Central memory CD8-positive, alpha-beta T cell (primary cell): ENCODE measurements around the gene TNFAIP2.
"Not testable (repeated sequence)": the region's sequence is repeated elsewhere in the genome, so short reads cannot be mapped to it uniquely, and the experiment has no call there.

Experiments
- ATAC-seq: fragments of 150-1000 bp; cut with Tn5 transposase; replicated peaks from 2 replicates; pipeline ENCODE4 v1.10.0; 2022; ENCODE audit warnings: mild to moderate bottlenecking, moderate FRiP score, moderate number of reproducible peaks; ENCODE audit not compliant: poor library complexity, severe bottlenecking; ENCODE audit errors: extremely low read depth
- DNase-seq, 2 donors: peaks; one replicate each; pipeline ENCODE4 v3.0.0; 2021; ENCODE audit warnings: low spot score in 2 of 2
- H3K27ac Mint-ChIP-seq: one replicate; pipeline ENCODE4 v1.8.0; 2022; ENCODE audit warnings: low read depth, mild to moderate bottlenecking, moderate library complexity, mixed read lengths
- H3K27me3 Mint-ChIP-seq: one replicate; pipeline ENCODE4 v1.8.0; 2022; ENCODE audit warnings: mixed read lengths
- H3K36me3 Mint-ChIP-seq: one replicate; pipeline ENCODE4 v1.8.0; 2022; ENCODE audit warnings: mild to moderate bottlenecking, moderate library complexity, mixed read lengths; ENCODE audit not compliant: insufficient read depth
- H3K4me1 Mint-ChIP-seq: one replicate; pipeline ENCODE4 v1.8.0; 2022; ENCODE audit warnings: mixed read lengths
- H3K4me3 Mint-ChIP-seq: one replicate; pipeline ENCODE4 v1.8.0; 2022; ENCODE audit warnings: mild to moderate bottlenecking, moderate library complexity, mixed read lengths
- H3K9me3 Mint-ChIP-seq: one replicate; pipeline ENCODE4 v1.8.0; 2022; ENCODE audit warnings: mixed read lengths

TNFAIP2 gene

GRCh38 chr14:103140316-103141109, 17.3 kb downstream of the TNFAIP2 start:
- DNase-seq = no peak
- Mint-ChIP-seq H3K9me3 (no peaks in the 10 kb centered on the region), H3K4me3 (peak overlapping the region; percentile 46), H3K27ac (no peak overlapping the region), H3K4me1 (peaks cover 15% of the 10 kb centered on the region), H3K36me3 (peaks cover 2% of the 10 kb centered on the region), H3K27me3 (peaks cover 35% of the 10 kb centered on the region)
- no peak for ATAC-seq

GRCh38 chr14:103141117-103141796, 18.0 kb downstream of the TNFAIP2 start:
- DNase-seq = no peak
- no peak for ATAC-seq
- Mint-ChIP-seq H3K27me3 (peaks cover 42% of the 10 kb centered on the region), H3K4me3 (no peak overlapping the region), H3K36me3 (peaks cover 2% of the 10 kb centered on the region), H3K27ac (no peak overlapping the region), H3K9me3 (no peaks in the 10 kb centered on the region), H3K4me1 (peaks cover 15% of the 10 kb centered on the region)

GRCh38 chr14:103142026-103142425, 18.8 kb downstream of the TNFAIP2 start:
- DNase-seq = no peak
- H3K4me1 Mint-ChIP-seq = peaks cover 15% of the 10 kb centered on the region
- H3K36me3 Mint-ChIP-seq = peaks cover 2% of the 10 kb centered on the region
- H3K27me3 Mint-ChIP-seq = peaks cover 50% of the 10 kb centered on the region
- no peaks in the 10 kb centered on the region for H3K9me3 Mint-ChIP-seq
- ATAC-seq = no peak
- H3K4me3 Mint-ChIP-seq = no peak overlapping the region
- H3K27ac Mint-ChIP-seq = no peak overlapping the region

- Mint-ChIP-seq H3K4me3 (no peak overlapping the region), H3K27ac (no peak overlapping the region), H3K27me3 (peaks cover 58% of the 10 kb centered on the region), H3K4me1 (peaks cover 15% of the 10 kb centered on the region), H3K36me3 (peaks cover 2% of the 10 kb centered on the region), H3K9me3 (no peaks in the 10 kb centered on the region)
- DNase-seq = no peak
- no peak for ATAC-seq
These were observed 19.6 kb downstream of the TNFAIP2 start for GRCh38 chr14:103142721-103143302.

DNA sequence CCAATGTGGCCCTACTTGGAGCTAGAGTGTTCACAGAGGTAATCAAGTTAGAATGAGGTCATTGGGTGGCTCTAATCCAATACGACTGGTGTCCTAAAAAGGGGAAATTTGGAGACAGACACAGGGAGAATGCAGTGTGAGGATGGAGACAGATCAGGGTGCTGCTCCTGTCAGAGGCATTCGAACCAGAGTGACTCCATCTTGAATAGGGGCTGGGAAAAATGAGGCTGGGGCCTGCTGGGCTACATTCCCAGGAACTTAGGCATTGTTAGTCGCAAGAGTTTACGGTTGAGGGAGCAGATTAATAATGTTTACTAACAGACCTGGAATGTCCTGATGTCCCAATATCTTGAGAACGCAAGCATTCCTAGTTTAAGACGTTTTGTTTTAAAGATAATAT, 20.2 kb downstream of the TNFAIP2 start:
- Mint-ChIP-seq H3K4me1 (peaks cover 15% of the 10 kb centered on the region), H3K27ac (no peak overlapping the region), H3K36me3 (peaks cover 2% of the 10 kb centered on the region), H3K9me3 (no peaks in the 10 kb centered on the region), H3K4me3 (no peak overlapping the region), H3K27me3 (peaks cover 65% of the 10 kb centered on the region)
- DNase-seq = no peak
- no peak for ATAC-seq

- H3K4me1 Mint-ChIP-seq = peaks cover 15% of the 10 kb centered on the region
- ATAC-seq (no peak), DNase-seq (no peak)
- H3K27ac Mint-ChIP-seq = no peak overlapping the region
- H3K9me3 Mint-ChIP-seq = no peaks in the 10 kb centered on the region
- peaks cover 70% of the 10 kb centered on the region for H3K27me3 Mint-ChIP-seq
- H3K36me3 Mint-ChIP-seq = peaks cover 2% of the 10 kb centered on the region
- no peak overlapping the region for H3K4me3 Mint-ChIP-seq
These were observed 20.8 kb downstream of the TNFAIP2 start for GRCh38 chr14:103144085-103144484.

GRCh38 chr14:103146141-103146709, 23.0 kb downstream of the TNFAIP2 start:
- H3K4me1 Mint-ChIP-seq = peaks cover 4% of the 10 kb centered on the region
- H3K36me3 Mint-ChIP-seq = peaks cover 2% of the 10 kb centered on the region
- no peak overlapping the region for H3K27ac Mint-ChIP-seq
- H3K27me3 Mint-ChIP-seq = peaks cover 71% of the 10 kb centered on the region
- no peak for DNase-seq
- H3K9me3 Mint-ChIP-seq = no peaks in the 10 kb centered on the region
- no peak overlapping the region for H3K4me3 Mint-ChIP-seq
- no peak for ATAC-seq

DNA sequence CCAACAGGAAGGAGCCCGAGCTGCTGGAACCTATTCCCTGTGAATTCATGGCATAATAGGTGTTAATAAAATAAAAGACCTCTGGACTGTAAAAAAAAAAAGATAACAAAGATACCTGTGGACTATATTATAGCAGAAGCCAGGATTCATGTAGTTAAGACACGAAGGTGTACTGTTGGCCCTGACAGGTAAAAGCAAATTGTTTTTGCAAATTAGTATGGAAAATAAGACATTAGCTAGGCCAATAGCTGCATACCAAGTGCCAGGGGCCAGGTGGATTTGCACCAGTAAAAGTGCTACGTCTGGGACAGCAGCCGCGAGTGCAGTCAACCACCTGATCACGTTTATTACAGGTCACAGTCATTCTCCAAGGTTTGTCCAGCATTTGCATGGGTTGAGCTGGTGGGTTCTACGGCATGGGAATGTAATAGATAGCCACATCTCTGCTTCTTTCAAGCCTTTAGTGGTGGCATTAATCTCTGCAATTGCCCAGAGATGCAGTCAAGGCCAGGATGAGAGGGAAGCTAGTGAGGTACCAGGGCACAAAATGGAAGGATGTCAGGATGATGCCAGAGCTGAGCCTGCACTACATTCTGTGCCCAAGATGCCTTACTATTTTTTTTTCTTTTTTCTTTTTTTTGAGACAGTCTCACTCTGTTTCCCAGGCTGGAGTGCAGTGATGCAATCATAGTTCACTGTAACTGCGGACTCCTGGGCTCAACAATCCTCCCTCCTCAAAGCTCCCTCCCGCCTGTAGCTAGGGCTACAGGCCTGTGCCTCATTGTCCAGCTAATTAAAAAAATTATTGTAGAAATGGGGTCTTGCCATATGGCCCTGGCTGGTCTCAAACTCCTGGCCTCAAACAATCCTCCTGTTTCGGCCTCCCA, 26.3 kb downstream of the TNFAIP2 start:
- Mint-ChIP-seq H3K27ac (no peak overlapping the region), H3K9me3 (no peaks in the 10 kb centered on the region), H3K27me3 (peaks cover 53% of the 10 kb centered on the region), H3K4me1 (no peaks in the 10 kb centered on the region), H3K4me3 (no peak overlapping the region), H3K36me3 (no peaks in the 10 kb centered on the region)
- ATAC-seq (no peak), DNase-seq (no peak)

- ATAC-seq (no peak), DNase-seq (no peak)
- H3K27ac Mint-ChIP-seq = no peak overlapping the region
- no peaks in the 10 kb centered on the region for H3K9me3 Mint-ChIP-seq
- H3K27me3 Mint-ChIP-seq = peaks cover 43% of the 10 kb centered on the region
- no peak overlapping the region for H3K4me3 Mint-ChIP-seq
- no peaks in the 10 kb centered on the region for H3K4me1 Mint-ChIP-seq
- H3K36me3 Mint-ChIP-seq = no peaks in the 10 kb centered on the region
These were observed 28.1 kb downstream of the TNFAIP2 start for GRCh38 chr14:103151270-103151945.

DNA sequence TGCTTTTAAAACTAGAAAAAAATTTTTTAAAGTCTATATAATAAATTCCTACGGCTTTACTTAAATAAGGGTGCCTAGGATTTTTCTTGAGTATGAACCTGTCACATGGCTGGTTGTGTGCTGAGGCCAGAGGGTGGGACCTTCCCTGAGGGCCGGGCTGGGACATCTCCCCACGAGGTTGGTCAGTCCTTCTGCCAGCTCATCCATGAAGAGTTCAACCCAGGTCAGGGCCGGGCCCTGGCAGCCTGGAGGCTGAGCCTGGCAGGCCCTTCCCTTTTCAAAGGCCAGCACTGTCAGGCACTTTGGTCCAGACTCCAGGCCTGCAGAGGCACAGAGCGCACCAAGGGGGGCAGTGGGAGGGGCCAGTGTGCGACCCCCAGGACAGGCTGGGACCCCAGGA, 31.7 kb downstream of the TNFAIP2 start:
- ATAC-seq = no peak
- DNase-seq = no peak
- peaks cover 17% of the 10 kb centered on the region for H3K27me3 Mint-ChIP-seq
- no peaks in the 10 kb centered on the region for H3K4me1 Mint-ChIP-seq
- H3K4me3 Mint-ChIP-seq = no peak overlapping the region
- H3K9me3 Mint-ChIP-seq = no peaks in the 10 kb centered on the region
- H3K27ac Mint-ChIP-seq = no peak overlapping the region
- H3K36me3 Mint-ChIP-seq = peaks cover 3% of the 10 kb centered on the region

DNA sequence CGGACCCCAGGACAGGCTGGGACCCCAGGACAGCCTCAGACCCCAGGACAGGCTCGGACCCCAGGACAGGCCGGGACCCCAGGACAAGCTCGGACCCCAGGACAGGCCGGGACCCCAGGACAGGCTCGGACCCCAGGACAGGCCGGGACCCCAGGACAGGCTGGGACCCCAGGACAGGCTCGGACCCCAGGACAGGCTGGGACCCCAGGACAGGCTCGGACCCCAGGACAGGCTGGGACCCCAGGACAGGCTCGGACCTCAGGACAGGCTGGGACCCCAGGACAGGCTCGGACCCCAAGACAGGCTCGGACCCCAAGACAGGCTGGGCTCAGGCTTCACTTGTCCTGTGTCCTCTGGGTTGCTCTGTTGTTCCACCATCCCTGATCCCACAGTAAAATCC, 32.2 kb downstream of the TNFAIP2 start:
- not testable (repeated sequence) for ATAC-seq

More for the DNA sequence above, 32.2 kb downstream of the TNFAIP2 start:
- H3K27ac Mint-ChIP-seq, H3K36me3 Mint-ChIP-seq, DNase-seq, H3K4me3 Mint-ChIP-seq, H3K9me3 Mint-ChIP-seq, H3K4me1 Mint-ChIP-seq: not testable (repeated sequence)
- peaks cover 17% of the 10 kb centered on the region for H3K27me3 Mint-ChIP-seq
